HG03457 (cell line): Measurements from ENCODE around the gene ATAD3A.

Source experiments
- ATAC-seq: cut with Tn5 transposase; IDR thresholded peaks from one replicate; pipeline ENCODE4 v1.9.1; 2021; ENCODE audit warnings: moderate number of reproducible peaks; ENCODE audit not compliant: unreplicated experiment

The ATAD3A gene

GRCh38 chr1:1574721-1575537 lies 63.0 kb downstream of the ATAD3A start, which contains the start of gene SSU72:
Gene SSU72 (minus strand): TSS chr1:1574863. CDS start chr1:1574557, 306 bp downstream.
- peak; percentile 51 for ATAC-seq

DNA sequence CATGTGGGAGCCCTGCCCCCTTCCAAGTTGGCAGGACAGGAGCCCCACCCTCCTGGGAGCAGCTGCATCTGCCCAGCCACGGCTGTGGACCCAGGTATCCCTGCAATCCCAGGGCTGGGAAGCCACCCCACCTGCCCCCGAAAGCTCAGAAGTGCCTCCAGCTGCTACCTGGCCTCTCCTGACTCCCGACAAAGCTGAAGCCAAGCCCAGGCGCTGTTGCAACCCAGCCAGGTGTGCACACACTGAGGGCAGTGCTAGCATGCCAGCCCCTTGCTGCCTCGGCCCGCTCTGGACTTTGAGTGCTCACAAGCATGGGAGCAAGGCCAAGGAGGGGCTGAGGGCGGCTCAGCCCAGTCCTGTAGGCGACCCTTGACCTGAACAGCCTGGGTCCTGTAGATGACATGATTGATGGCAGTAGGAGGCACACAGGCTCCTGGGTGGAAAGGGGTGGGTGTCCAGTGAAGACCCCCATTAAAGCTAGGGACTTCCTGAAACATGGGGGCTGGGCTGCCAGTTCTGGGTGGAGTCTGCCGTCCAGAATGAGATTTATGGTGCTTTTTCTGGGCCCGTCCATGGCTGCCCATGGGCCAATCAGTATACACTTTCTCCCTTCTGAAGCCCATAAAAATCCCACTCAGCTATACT lies 65.5 kb downstream of the ATAD3A start:
- ATAC-seq: no peak

GRCh38 chr1:1578371-1578940 lies 66.5 kb downstream of the ATAD3A start:
- no peak for ATAC-seq

GRCh38 chr1:1582585-1583346 lies 70.8 kb downstream of the ATAD3A start:
- no peak for ATAC-seq

DNA sequence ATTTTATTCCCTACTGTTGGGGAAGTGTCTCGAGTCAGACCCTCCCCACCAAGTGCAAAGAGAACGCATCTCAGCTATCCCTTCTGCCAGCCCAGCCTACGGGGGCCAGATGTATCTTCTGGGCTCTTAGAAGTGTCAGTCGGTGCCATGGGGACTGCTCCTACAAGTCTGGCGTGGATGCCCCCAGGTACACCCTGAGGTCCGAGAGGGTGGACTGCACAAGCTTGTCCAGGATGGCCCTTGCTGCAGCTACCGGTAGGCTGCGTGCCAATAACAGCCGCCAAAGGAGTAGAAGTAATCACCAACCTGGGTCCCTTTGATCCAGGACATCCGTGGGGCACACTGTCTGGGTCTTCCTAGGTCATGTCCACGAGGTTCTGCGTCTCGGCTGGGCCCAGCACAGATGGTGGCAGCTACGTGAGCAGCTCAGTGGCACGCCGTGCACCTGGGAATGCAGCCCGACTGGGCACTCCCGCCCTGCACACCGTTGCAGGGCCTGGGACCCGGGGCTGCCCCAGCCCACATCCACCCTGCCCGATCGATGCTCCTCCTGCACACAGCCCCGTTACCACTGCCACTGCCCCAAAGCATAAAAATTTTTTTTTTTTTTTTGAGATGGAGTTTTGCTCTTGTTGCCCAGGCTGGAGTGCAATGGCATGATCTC lies 71.5 kb downstream of the ATAD3A start:
- ATAC-seq: no peak
